Measurements from ENCODE around the gene COPS7A.

The COPS7A gene

GRCh38 chr12:6723607-6724408 is at the start of gene COPS7A:
COPS7A (plus strand) TSS chr12:6724046; CDS start chr12:6724657, 611 bp downstream.
- peak; percentile 97 for DNase-seq (ENCODE audit: low spot score)

GRCh38 chr12:6676962-6677361 is 46.9 kb upstream of the COPS7A start:
- no peak for DNase-seq (ENCODE audit: low spot score)

GRCh38 chr12:6684609-6685008 is 39.2 kb upstream of the COPS7A start:
- DNase-seq (ENCODE audit: low spot score) = no peak

GRCh38 chr12:6685814-6686213 is 38.0 kb upstream of the COPS7A start:
- DNase-seq (ENCODE audit: low spot score) = no peak

GRCh38 chr12:6688543-6688998 is 35.3 kb upstream of the COPS7A start:
- DNase-seq (ENCODE audit: low spot score) = peak; percentile 41

GRCh38 chr12:6688999-6689882 is 34.6 kb upstream of the COPS7A start, which contains the start of gene ZNF384:
ZNF384 (minus strand) TSS chr12:6689375; CDS start chr12:6679520, 9,855 bp downstream.
- peak; percentile 99 for DNase-seq (ENCODE audit: low spot score)

- DNase-seq (ENCODE audit: low spot score) = no peak
Observed at GRCh38 chr12:6691473-6691872, 32.4 kb upstream of the COPS7A start.

- DNase-seq (ENCODE audit: low spot score) = no peak
Observed at GRCh38 chr12:6692888-6693287, 31.0 kb upstream of the COPS7A start.

- no peak for DNase-seq (ENCODE audit: low spot score)
Observed at GRCh38 chr12:6693832-6694355, 30.0 kb upstream of the COPS7A start.

- DNase-seq (ENCODE audit: low spot score) = no peak
Observed at GRCh38 chr12:6694701-6695100, 29.1 kb upstream of the COPS7A start.

- DNase-seq (ENCODE audit: low spot score) = no peak
Observed at GRCh38 chr12:6695313-6696045, 28.4 kb upstream of the COPS7A start.

GRCh38 chr12:6696690-6697583 is 26.9 kb upstream of the COPS7A start:
- DNase-seq (ENCODE audit: low spot score) = no peak

GRCh38 chr12:6697584-6698351 is 26.1 kb upstream of the COPS7A start:
- peak; percentile 64 for DNase-seq (ENCODE audit: low spot score)

- DNase-seq (ENCODE audit: low spot score) = no peak
Observed at GRCh38 chr12:6698352-6699046, 25.3 kb upstream of the COPS7A start.

- no peak for DNase-seq (ENCODE audit: low spot score)
Observed at GRCh38 chr12:6699259-6699988, 24.4 kb upstream of the COPS7A start.

GRCh38 chr12:6699989-6700645 is 23.7 kb upstream of the COPS7A start:
- DNase-seq (ENCODE audit: low spot score) = no peak

GRCh38 chr12:6700646-6701051 is 23.2 kb upstream of the COPS7A start, which contains the start of gene PIANP:
PIANP (minus strand) TSS chr12:6700815; CDS start chr12:6698061, 2,754 bp downstream.
- no peak for DNase-seq (ENCODE audit: low spot score)

All from kidney capillary endothelial cell (primary cell).